ENCODE results near the gene CENPQ.
A peak's percentile ranks its signal among the peaks of the same experiment; 100 is the strongest.

Gene CENPQ

DNA sequence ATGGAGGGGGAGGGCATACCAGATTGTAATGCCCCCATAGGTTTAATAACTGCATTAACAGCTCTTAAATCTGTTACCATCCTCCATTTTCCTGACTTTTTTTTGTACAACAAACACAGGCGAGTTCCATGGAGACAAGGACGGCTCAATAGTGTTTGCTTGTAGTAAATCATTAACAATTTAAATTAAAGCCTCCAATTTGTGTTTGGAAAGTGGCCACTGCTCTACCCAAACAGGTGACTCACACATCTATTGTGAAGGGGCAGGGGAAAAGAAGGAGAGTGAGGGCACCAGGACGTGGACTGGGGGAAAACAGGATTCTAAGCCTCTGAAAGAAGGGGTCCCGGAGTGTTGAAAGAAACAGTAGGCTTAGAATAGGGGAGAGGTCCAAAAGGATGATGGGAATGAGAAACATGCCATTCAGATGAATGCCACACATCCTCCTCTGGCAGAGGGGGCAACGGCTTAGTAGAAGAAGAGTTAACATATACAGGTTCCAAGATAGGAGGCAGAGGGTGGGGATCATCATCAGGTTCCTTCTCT, 43.5 kb downstream of the CENPQ start:
- no peak for DNase-seq

GRCh38 chr6:49509342-49509741, 46.2 kb downstream of the CENPQ start:
- DNase-seq = no peak

DNA sequence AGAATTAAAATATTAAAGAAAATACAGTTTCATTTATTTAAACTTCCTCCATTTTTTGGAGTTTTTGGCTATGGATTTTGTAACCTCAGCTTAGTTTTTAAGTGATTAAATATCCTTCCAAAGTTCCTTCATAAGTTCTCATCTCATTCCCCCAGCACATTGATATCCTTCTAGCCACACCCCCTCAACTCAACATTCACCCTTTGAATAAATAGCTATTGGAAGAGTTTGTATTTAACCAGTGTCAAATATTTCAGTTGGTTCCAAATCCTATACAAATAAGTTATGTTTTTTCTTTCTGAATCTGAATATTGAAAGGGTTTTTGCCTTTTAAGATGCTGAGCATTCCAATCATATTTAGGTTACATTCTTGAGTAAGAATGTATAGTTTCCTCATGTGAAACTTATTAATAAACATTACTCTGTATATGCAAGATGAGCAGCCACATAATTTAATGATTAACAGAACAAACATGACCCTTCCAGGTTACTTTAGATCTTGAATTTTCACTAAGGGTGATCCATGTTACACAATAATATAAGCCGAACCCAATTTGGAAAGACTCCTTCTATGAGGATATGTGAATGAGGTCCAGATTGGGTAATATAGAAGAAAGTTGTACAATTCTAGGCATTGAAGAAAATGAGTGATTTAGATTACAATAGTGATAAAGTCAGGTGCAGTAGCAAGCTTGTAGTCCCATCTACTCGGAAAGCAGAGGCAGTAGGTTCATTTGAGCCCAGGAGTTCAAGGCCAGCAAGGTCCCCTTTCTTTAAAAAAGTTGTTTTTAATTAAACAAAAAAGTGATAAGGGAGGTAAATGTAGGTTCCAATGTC, 50.2 kb downstream of the CENPQ start:
- no peak for DNase-seq

DNA sequence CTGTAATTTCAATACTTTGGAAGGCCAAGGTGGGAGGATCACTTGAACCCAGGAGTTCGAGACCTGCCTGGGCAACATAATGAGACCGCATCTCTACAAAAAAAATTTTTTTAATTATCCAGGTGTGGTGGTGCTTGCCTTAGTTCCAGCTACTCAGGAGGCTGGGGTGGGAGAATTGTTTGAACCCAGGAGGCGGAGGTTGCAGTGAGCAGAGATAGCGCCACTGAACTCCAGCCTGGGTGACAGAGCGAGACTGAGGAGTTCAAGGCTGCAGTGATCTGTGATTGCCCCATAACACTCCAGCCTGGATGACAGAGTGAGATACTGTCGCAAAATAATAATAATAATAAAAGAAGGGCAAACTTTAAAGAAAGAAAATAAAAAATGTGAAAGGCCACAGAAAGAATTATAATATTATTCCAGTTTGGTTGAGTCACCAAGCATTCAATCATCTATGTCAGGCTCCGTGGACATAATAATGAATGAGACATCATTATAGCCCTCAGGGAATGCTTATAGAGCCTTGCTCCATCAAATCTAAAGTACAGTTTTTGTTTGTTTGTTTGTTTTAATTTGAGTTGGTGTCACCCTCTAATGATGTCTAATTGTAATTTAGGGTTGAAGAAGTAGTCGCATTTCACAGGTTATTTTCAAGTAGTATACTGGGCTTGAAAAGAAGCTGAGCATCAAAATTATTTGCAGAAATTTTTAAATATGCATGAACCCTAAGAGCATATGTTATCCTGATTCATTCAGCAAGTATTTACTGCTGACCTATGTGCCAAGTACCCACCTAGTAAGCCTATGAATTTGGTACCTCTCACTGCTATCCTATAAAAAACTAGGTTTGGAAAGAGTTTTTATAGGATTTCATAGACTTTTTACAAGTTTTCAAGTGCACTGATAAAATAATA, 51.7 kb downstream of the CENPQ start:
- DNase-seq = no peak

DNA sequence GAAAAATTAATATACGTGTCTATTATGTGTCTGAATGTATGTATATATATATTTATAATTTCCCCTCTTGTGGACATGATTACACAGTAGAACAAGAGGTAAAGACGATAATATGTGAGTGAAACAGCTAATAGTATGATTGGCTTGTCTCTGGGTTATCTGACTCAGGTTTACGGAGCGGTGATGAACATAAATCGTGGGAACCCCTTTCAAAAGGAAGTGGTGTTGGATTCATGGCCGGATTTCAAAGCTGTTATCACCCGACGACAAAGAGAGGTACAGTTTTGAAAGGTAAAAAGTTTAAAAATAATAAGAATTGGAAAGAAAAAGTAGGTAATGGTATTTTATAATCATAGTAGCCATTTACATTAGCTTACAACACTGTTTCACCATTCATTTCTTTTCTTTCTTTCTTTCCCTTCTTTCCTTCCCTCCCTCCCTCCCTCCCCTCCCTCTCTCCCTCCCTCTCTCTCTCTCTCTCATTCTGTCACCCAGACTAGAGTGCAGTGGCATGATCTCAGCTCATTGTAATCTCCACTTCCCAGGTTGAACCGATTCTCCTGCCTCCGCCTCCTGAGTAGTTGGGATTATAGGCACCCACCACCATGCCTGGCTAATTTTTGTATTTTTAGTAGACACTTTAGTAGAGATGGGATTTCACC, 52.4 kb downstream of the CENPQ start:
- DNase-seq = no peak

DNA sequence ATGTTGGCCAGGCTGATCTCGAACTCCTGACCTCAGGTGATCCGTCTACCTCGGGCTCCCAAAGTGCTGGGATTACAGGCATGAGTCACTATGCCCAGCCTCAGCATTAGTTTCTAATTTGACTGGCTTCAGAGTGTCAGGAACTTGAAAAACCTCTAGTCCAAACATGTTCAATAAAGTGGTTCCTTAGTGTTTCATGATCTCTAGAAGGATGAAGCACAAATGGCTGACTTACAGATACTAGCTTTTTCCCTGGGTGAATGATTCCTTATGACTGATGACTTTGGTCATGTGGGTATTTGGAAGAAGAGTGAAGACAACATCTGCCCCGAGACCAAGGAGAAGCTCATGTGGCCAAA, 53.0 kb downstream of the CENPQ start:
- DNase-seq = no peak

DNA sequence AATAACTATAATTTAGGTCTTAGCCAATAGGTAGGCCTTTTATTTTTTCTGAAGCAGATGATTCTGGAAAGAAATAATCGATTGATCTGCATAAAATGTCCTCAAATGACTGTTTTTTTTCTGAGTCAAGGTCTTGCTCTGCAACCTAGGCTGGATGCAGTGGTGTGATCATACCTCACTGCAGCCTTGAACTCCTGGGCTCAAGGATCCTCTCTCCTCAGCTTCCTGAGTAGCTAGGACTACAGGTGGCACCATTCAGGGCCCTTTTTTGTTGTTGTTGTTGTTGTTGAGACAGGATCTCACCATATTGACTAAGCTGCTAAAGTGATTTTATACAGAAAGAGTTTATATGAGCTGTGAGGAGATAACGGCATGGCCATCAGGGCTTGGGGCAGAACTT, 54.7 kb downstream of the CENPQ start:
- DNase-seq = no peak

DNA sequence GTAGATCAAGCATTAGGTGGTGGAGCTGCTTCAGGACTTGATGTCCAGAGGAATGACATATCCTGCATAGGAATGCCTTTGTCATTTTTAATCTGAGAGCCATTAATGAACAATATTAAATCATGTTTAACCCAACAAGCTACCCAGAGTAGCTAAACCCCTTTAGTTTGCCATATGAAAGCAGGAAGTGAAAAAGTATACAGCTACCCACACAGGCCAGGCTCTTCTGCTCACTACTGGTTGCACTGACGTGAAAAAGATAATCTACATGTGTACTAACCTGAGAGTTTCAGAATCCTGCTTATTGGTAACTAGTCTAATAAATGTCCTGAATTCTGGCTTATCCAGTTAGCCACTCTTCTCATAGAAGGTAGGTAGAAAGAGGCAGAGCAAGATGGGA, 56.5 kb downstream of the CENPQ start:
- no peak for DNase-seq

DNA sequence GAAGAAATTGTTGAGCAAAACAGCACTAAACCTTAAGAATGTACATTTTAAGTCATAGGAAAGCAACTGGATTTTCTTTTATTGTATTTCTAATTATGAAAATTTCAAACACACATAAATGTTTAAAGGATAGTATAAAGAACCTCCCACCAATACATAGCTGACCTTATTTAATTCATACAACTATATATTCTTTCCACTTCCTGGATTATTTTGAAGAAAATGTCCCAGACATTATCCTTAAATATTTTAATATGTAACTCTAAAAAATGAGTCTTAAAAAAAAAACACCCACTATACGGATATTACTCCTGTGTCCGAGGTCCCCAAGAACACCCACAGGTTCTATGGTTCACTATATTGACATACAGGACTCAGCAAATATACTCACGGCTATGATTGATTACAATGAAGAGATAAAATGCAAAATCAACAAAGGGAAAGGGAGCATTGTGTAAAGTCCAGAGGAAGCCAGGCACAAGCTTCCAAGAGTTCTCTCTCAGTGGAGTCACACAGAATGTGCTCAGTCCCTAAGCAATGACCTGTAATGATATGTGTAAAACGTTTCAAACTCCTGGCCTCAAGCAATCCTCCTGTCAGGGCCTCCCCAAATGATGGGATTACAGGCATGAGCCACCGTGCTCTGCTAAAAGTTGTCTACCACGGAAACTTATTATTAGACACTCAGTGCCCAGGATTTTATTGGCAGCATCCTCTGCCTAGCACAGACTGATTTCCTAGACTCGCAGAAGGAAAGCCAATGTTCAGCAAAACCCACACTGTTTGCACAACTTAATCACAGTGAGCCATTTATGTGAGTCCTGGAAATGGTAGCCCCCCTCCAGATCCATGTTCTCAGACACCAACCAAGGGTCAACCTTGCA, 59.8 kb downstream of the CENPQ start:
- DNase-seq = no peak

DNA sequence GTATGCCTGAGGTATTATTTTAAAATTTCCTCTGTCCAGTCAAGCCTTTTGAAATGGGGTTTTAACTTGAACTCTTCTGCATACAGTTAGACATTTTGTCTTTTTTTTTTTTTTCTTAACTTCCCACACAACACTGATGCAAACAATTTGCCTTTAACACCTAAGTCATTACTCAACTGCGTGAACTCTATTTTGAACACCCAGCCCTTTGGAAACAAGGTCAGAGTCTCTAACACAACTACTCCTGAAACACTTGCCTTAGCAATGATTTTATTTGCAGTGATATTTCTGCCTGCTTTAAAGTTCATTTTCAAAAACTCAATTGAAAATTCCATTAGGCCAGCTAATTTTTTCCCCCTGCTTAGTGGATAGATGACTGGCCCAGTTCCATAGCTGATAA, 60.7 kb downstream of the CENPQ start:
- no peak for DNase-seq

- DNase-seq = no peak
Measured at GRCh38 chr6:49524541-49524940, 61.4 kb downstream of the CENPQ start.

DNA sequence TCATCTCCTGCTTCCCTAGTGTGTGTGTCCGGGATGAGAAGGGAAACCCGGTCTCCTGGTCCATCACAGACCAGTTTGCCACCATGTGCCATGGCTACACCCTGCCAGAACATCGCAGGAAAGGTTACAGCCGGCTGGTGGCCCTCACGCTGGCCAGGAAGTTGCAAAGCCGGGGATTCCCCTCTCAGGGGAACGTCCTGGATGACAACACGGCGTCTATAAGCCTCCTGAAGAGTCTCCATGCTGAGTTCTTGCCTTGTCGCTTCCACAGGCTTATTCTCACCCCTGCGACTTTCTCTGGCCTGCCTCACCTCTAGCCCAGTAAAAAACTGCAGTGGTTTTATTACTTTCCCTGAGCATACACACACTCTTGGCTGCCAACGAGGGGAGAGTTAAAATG, 63.4 kb downstream of the CENPQ start:
- no peak for DNase-seq

DNA sequence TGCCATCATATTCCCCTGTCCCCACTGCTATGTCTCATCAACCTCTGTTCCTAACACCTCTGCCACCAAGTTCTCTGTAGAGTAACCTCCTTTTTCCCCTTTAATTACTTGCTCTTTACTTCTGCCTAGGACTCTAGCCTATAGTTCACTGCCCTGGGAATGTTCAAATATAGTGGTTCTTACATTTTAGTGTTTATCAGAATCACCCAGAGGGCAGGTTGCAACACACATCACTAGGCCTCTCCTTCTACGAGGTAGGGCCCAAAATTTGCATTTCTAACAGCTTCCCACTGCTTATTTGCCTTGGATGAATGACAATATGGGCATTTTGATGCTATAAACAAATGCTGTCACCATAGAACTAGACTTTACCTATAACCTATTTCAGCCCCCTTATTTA, 64.2 kb downstream of the CENPQ start:
- DNase-seq = no peak

GRCh38 chr6:49528571-49528970, 65.4 kb downstream of the CENPQ start:
- no peak for DNase-seq

DNA sequence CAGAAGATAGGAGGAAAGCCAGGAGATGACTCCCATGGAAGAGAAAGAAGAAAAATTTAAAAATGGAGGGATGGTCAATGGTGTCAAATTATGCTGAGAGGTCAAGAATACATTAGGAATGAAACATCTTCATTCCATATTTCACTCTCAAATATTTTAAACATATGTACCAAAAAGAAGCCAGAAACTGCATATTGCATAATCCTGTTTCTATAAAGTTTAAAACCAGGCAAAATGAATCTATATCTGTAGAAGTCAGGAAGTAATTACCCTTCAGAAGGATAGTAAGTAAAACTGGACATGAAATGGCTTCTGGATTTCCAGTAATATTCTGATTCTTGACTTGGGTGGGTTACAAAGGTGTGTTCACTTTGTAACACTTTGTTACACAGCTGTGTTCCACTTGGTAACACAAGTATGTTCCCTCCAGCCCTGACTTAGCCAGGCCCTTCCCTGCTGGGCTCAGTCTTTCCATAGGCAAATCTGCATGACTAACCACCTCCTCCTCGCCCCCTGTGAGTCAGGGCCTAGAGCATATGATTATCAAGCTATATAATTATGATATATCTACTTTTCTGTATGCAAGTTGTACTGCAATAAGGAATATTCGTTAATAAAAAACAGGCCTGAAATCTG, 67.1 kb downstream of the CENPQ start:
- no peak for DNase-seq

DNA sequence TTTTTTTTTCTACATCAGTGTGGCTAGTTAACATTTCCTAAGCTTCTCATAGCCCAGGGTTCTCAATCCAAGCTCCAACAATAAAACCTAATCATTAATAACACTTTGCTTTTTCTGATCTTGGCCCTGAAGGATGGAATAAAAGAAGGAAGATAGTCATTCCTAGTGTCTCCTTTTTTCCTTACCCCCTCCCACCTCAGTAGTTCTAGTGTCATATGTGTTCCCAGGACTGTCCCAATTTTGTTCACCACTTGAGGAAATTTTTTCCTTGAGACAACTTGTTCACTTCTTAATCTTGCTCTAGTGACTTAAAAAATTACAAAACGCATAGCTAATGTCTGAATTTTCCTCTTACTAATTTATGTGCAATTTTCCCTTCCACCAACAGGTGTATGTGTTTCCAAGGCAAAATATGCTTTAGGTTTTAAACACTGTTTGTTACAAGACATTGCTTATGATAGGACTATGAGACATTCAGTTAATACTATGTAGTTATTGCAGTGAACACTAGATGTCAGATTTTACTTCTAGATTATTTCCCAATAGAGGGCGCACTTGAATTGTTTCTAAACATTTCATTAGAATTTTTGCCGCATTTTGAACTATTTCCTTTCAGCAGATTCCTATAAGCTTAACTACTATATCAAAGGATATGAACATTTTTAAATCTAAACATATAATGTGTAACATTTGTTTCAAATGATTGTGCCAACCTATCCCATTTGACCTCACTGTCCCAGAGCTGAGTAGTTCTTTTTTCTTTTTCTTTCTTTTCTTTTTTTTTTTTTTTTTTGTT, 68.8 kb downstream of the CENPQ start:
- peak; percentile 72 for DNase-seq

DNA sequence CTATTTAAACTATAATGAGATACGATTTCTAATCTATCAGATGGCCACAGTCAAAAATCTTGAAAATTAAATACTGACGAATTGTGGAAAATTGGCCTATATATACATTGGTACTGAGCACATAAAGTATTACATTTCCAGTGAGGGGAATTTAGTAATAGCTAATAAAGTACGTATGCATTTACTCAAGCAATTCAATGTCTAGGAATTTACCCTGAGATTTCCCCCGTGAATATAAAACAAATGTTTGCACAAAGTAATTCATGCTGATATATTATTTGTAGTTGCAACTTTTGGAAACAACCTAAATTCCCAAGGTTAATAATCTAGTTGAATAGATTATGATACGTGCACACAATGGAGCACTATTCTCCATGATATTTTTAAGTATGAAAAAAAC, 72.6 kb downstream of the CENPQ start:
- no peak for DNase-seq

DNA sequence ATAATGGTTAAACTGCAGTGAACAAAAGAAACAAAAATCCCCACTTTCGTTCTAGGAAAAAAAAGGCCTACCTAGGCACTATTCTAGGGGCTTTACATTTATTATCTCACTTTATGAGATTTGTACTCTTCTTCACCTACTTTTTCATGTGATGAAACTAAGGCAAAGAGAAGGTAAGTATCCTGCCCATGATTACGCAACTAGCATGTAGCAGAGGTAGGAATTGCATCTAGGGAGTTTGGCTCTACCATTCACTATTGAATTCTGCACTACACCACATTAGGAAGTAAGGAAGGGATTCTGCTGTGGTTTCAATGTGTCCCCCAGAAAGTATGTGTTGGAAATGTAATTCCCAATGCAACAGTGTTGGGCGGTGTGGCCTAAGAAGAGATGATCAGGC, 75.9 kb downstream of the CENPQ start:
- DNase-seq = no peak

DNA sequence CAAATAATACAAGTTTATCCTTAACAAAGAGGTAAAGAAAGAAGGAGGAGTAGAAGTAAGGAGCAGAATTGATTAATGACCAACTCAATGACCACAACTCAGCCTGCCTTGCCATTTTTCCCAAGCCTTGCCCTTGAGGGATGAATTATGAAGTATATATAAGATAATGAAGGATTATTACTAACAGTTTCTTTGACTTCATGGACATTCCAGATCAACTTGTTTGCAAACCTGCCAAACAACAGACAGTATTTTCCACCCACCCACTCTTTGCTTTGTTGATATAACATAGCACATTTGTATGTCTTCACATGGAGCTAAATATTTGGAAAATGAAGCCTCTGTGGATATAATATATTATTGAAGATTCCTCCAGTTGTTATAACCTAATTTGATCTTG, 77.4 kb downstream of the CENPQ start:
- no peak for DNase-seq

- DNase-seq = no peak
Measured at GRCh38 chr6:49541210-49541724, 78.1 kb downstream of the CENPQ start.

GRCh38 chr6:49541936-49542335, 78.8 kb downstream of the CENPQ start:
- DNase-seq = no peak
